A549 (cell line): Measurements from ENCODE around the gene SIRT7. TPM values are rescaled to one million over a fixed set of nuclear protein-coding genes. Genes with fewer than 3 reads are reported as not detected.

Experiments
- ATAC-seq, 2 experiments: fragments of 200-7000 bp in 1 of 2; fragments of >200 bp in 1 of 2; cut with Nextera tagmentation in 1 of 2; cut with Tn5 transposase in 1 of 2; 3 replicates each; pipeline versions ENCODE4 v1.8.0 to v1.9.1; 2018 to 2020; ENCODE audit warnings: mild to moderate bottlenecking in 1 of 2, moderate library complexity in 1 of 2
- CTCF ChIA-PET: fragments of 300-600 bp; sonication (Branson Sonifier 250); formaldehyde crosslinking; extraction: SDS; loops from one replicate; lab custom pipeline; 2021; ENCODE audit warnings: antibody characterized with exemption, inconsistent platforms; lab: Yijun Ruan, JAX
- POLR2A ChIA-PET: fragments of 350-600 bp; formaldehyde crosslinking; extraction: SDS; loops from one replicate; lab custom pipeline; 2021; ENCODE audit warnings: antibody characterized with exemption, inconsistent platforms; lab: Yijun Ruan, JAX
- DNase-seq, 2 experiments: peaks; one replicate each; pipeline versions ENCODE4 v3.0.0 to v3.0.0-alpha.2; 2011 to 2016; ENCODE audit warnings: low read depth in 1 of 2, low spot score in 1 of 2
- FAIRE-seq: peaks from 2 replicates; lab custom pipeline; 2011; peaks lifted over from hg19 to GRCh38; lab: Jason Lieb, UNC
- H3K27ac ChIP-seq, 2 experiments: fragments of >200 bp; sonication (Bioruptor Twin); formaldehyde crosslinking; 3 replicates each; pipeline ENCODE4 v1.5.1; 2016 to 2017
- H3K4me1 ChIP-seq: fragments of >200 bp; sonication (Bioruptor Twin); formaldehyde crosslinking; 3 replicates; pipeline ENCODE4 v1.6.1; 2016
- H3K4me2 ChIP-seq: fragments of >200 bp; sonication (Bioruptor Twin); formaldehyde crosslinking; 3 replicates; pipeline ENCODE4 v1.6.1; 2016
- H3K4me3 ChIP-seq: fragments of >200 bp; sonication (Bioruptor Twin); formaldehyde crosslinking; 3 replicates; pipeline ENCODE4 v1.5.1; 2016
- H3K9me3 ChIP-seq: fragments of >200 bp; sonication (Bioruptor Twin); formaldehyde crosslinking; 3 replicates; pipeline ENCODE4 v1.6.1; 2016
- EHF ChIP-seq: fragments of 250-450 bp; sonication (Bioruptor Pico); IDR thresholded peaks from 2 replicates; pipeline ENCODE4 v1.5.0; 2020; ENCODE audit warnings: mild to moderate bottlenecking
- HDAC2 ChIP-seq: fragments of 200-600 bp; sonication (generic); IDR thresholded peaks from 2 replicates; pipeline ENCODE4 v1.6.1; 2016
- HEYL ChIP-seq: fragments of 250-450 bp; sonication (Bioruptor Pico); IDR thresholded peaks from 2 replicates; pipeline ENCODE4 v1.8.0; 2021; ENCODE audit warnings: mild to moderate bottlenecking, moderate library complexity
- HOXB5 ChIP-seq: fragments of 250-450 bp; sonication (Bioruptor Pico); IDR thresholded peaks from 2 replicates; pipeline ENCODE4 v1.5.0; 2020; ENCODE audit warnings: mild to moderate bottlenecking, moderate library complexity
- JUN ChIP-seq, 2 experiments: fragments of >200 bp; sonication (Bioruptor Twin); formaldehyde crosslinking; IDR thresholded peaks; 2 replicates in 1 of 2; 3 replicates in 1 of 2; pipeline ENCODE4 v1.6.1; 2016 to 2017
- KDM1A ChIP-seq: fragments of 200-600 bp; sonication (generic); IDR thresholded peaks from 2 replicates; pipeline ENCODE4 v1.6.1; 2016; ENCODE audit warnings: low read depth, mild to moderate bottlenecking
- MAZ ChIP-seq: fragments of 150-350 bp; IDR thresholded peaks from 2 replicates; pipeline ENCODE4 v1.6.1; 2014; ENCODE audit warnings: antibody characterized with exemption, low read depth, low read length, borderline replicate concordance
- NFE2L2 ChIP-seq: fragments of 150-350 bp; conservative IDR thresholded peaks from 2 replicates; pipeline ENCODE4 v1.6.1; 2014; ENCODE audit warnings: low read length
- NR3C1 ChIP-seq: fragments of >200 bp; sonication (Bioruptor Twin); formaldehyde crosslinking; IDR thresholded peaks from 3 replicates; pipeline ENCODE4 v1.6.1; 2017
- POLR2A ChIP-seq: IDR thresholded peaks from 2 replicates; pipeline ENCODE4 v1.6.1; 2012; ENCODE audit warnings: mild to moderate bottlenecking, low read length
- POLR2AphosphoS2 ChIP-seq: conservative IDR thresholded peaks from 2 replicates; pipeline ENCODE4 v1.6.1; 2012; ENCODE audit warnings: low read length, improper control_type of control experiment, inconsistent platforms
- SMC3 ChIP-seq: fragments of >200 bp; sonication (Bioruptor Twin); formaldehyde crosslinking; IDR thresholded peaks from 3 replicates; pipeline ENCODE4 v1.6.1; 2018; ENCODE audit warnings: inconsistent platforms
- USF2 ChIP-seq: fragments of 450-650 bp; IDR thresholded peaks from 2 replicates; pipeline ENCODE4 v1.6.1; 2014; ENCODE audit warnings: antibody characterized with exemption
- ZNF302 ChIP-seq: fragments of 250-450 bp; sonication (Bioruptor Pico); IDR thresholded peaks from 2 replicates; pipeline ENCODE4 v1.9.0; 2021; ENCODE audit warnings: inconsistent platforms, mild to moderate bottlenecking, moderate library complexity
- WGBS: methylation state at CpG from one replicate; pipeline ENCODE4 v1.1.6; 2017; ENCODE audit errors: missing lambda C conversion rate; 5-methylcytosine and 5-hydroxymethylcytosine counted together
- polyA plus RNA-seq, 4 experiments: library from polyadenylated mRNA; depleted of rRNA in 3 of 4; stranded (reverse); fragments of >200 nt; fragmentation: RNase III in 1 of 4; extraction: RNeasy Plus Mini Kit Qiagen cat#74134 plus additional on column Dnase treatment in 1 of 4; gene quantifications; 2 replicates in 3 of 4; 3 replicates in 1 of 4; pipeline ENCODE4 v1.2.3, GENCODE V29; 2011 to 2017
- TF ChIP-seq, protein P1 (sequence below): fragments of 250-450 bp; sonication (Bioruptor Pico); IDR thresholded peaks from 2 replicates; pipeline ENCODE4 v1.5.0; 2020; ENCODE audit warnings: low read depth, mild to moderate bottlenecking, moderate library complexity
- TF ChIP-seq, protein P2 (sequence below): IDR thresholded peaks from 2 replicates; pipeline ENCODE4 v1.6.1; 2012
- TF ChIP-seq, protein P3 (sequence below): fragments of >200 bp; sonication (Bioruptor Twin); formaldehyde crosslinking; IDR thresholded peaks from 3 replicates; pipeline ENCODE4 v1.5.1; 2016
- TF ChIP-seq, protein P4 (sequence below): fragments of 150-350 bp; IDR thresholded peaks from 2 replicates; pipeline ENCODE4 v1.6.1; 2014; ENCODE audit warnings: low read depth, mild to moderate bottlenecking, low read length
- TF ChIP-seq, protein P5 (sequence below): IDR thresholded peaks from 2 replicates; pipeline ENCODE4 v1.6.1; 2012; ENCODE audit warnings: low read depth, borderline replicate concordance
- TF ChIP-seq, protein P6 (sequence below): fragments of >200 bp; sonication (Bioruptor Twin); formaldehyde crosslinking; IDR thresholded peaks from 3 replicates; pipeline ENCODE4 v1.6.1; 2016

Gene SIRT7
- polyA plus RNA-seq, 2 of the 4 experiments (the other 2 are of a cell fraction): 9.8 to 35.2 TPM

DNA sequence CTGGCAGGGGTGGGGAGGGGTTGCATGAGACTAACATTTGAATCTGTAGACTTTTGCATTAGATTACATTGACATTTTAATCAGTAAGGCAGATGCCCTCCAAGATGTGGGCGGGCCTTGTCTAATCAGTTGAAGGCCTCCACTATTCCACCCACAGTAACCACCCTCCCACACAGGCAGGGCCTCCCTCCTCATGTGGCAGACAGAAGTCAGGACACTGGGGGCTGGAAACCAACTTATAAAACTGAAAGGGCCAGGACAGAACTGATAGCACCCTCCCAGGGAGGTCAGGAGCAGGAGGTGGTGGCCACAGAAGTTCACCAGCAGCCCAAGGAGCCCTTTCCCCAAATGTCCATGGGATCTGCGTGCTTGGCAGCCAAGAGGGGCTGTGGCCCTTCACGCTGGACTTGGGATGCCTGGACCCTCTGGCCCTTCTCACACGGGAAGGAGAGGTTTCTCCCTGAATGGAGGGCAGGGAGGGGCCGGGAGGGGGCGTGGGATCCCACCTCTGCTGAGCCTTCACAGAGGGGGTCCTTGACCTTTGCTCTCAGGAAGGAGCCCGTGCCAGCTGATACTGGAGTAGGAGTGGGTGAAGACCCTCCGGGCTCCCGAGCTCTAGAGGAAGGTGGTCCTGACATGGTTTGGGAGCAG lies 14.5 kb upstream of the SIRT7 start:
- peak in 1 of 2 experiments; percentile 42; a peak in 2 of 5 replicates for TF ChIP-seq JUN (IDR thresholded peaks at IDR 0.05)
- TF ChIP-seq, protein P1, sequence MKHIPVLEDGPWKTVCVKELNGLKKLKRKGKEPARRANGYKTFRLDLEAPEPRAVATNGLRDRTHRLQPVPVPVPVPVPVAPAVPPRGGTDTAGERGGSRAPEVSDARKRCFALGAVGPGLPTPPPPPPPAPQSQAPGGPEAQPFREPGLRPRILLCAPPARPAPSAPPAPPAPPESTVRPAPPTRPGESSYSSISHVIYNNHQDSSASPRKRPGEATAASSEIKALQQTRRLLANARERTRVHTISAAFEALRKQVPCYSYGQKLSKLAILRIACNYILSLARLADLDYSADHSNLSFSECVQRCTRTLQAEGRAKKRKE (CRISPR knock-in tag): no peak
- TF ChIP-seq, protein P2, sequence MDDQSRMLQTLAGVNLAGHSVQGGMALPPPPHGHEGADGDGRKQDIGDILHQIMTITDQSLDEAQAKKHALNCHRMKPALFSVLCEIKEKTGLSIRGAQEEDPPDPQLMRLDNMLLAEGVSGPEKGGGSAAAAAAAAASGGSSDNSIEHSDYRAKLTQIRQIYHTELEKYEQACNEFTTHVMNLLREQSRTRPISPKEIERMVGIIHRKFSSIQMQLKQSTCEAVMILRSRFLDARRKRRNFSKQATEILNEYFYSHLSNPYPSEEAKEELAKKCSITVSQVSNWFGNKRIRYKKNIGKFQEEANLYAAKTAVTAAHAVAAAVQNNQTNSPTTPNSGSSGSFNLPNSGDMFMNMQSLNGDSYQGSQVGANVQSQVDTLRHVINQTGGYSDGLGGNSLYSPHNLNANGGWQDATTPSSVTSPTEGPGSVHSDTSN: peak; percentile 26; the same call in 1 of the 2 replicates
- no peak for TF ChIP-seq HOXB5 (CRISPR knock-in tag)
- TF ChIP-seq POLR2AphosphoS2: peak; percentile 62; the same call in 1 of the 2 replicates
- TF ChIP-seq HDAC2: no peak
- TF ChIP-seq, protein P3, sequence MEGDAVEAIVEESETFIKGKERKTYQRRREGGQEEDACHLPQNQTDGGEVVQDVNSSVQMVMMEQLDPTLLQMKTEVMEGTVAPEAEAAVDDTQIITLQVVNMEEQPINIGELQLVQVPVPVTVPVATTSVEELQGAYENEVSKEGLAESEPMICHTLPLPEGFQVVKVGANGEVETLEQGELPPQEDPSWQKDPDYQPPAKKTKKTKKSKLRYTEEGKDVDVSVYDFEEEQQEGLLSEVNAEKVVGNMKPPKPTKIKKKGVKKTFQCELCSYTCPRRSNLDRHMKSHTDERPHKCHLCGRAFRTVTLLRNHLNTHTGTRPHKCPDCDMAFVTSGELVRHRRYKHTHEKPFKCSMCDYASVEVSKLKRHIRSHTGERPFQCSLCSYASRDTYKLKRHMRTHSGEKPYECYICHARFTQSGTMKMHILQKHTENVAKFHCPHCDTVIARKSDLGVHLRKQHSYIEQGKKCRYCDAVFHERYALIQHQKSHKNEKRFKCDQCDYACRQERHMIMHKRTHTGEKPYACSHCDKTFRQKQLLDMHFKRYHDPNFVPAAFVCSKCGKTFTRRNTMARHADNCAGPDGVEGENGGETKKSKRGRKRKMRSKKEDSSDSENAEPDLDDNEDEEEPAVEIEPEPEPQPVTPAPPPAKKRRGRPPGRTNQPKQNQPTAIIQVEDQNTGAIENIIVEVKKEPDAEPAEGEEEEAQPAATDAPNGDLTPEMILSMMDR: no peak
- 87% methylated on average over 9 of the region's 9 CpGs for WGBS
- FAIRE-seq (no peak), DNase-seq (no peak), ATAC-seq (no peak)
- no peak overlapping the region for H3K27ac ChIP-seq
- CTCF ChIA-PET: interaction anchor here (1.0 to 12.8 kb wide), 7 partner anchors 28 to 105 kb away, joined by 3 to 99 read pairs (median 4); partner anchors contain the start of genes DCXR and NOTUM
- no peak overlapping the region for H3K4me2 ChIP-seq
- peaks cover 21% of the 10 kb centered on the region for H3K4me1 ChIP-seq
- no peaks in the 10 kb centered on the region for H3K9me3 ChIP-seq
- H3K4me3 ChIP-seq: no peak overlapping the region
- POLR2A ChIA-PET: no interaction called here

DNA sequence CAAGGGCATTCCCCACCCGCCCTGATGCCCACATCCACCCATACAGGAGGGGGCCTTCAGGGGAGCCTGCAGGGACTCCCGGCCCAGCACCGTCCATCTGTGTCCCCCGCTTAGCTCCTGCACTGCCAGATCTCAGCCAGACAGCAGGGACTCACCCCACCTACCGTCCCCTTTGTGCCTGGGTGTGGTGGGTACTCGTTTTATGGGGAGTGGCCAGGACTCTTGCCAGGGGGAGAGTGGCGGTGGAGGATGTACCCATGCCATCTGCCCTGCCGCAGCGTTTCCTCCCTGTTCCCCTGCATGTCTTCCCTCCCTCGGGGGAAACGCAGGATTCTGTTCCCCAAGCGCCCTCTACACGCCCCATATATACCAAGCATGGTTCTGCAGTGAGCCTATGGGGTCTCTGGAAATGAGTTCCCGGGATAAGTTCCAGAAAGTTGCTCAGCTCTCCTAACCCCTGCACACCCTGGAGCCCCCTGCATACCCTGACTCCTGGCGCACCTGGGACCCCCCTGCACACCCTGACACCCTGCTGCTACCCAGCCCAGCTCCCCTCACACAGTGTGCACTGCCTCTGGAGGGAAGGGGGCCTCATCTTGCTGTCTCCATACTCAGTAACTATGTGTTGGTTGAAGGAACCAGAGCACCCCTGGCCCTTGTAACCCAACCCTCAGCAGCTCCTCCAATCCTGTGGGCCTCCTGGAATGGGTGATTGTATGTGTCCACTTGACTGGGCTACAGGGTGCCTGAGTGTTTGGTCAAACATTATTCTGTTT lies 13.8 kb upstream of the SIRT7 start:
- no peak overlapping the region for H3K27ac ChIP-seq
- H3K4me2 ChIP-seq: no peak overlapping the region
- WGBS: 64% methylated on average over 12 of the region's 15 CpGs
- ChIA-PET CTCF (interaction anchor here (0.7 to 12.8 kb wide), 5 partner anchors 13 to 106 kb away, joined by 4 to 99 read pairs (median 5); partner anchors contain the start of genes DCXR and NOTUM), POLR2A (no interaction called here)
- no peak for FAIRE-seq
- TF ChIP-seq ZNF302 (CRISPR knock-in tag): no peak
- TF ChIP-seq, protein P4, sequence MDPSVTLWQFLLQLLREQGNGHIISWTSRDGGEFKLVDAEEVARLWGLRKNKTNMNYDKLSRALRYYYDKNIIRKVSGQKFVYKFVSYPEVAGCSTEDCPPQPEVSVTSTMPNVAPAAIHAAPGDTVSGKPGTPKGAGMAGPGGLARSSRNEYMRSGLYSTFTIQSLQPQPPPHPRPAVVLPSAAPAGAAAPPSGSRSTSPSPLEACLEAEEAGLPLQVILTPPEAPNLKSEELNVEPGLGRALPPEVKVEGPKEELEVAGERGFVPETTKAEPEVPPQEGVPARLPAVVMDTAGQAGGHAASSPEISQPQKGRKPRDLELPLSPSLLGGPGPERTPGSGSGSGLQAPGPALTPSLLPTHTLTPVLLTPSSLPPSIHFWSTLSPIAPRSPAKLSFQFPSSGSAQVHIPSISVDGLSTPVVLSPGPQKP: no peak
- TF ChIP-seq SMC3: no peak
- no peak for TF ChIP-seq KDM1A
- TF ChIP-seq, protein P5, sequence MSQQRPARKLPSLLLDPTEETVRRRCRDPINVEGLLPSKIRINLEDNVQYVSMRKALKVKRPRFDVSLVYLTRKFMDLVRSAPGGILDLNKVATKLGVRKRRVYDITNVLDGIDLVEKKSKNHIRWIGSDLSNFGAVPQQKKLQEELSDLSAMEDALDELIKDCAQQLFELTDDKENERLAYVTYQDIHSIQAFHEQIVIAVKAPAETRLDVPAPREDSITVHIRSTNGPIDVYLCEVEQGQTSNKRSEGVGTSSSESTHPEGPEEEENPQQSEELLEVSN: no peak
- peak in 1 of 2 experiments; percentile 28; a peak in 1 of 5 replicates for TF ChIP-seq JUN (IDR thresholded peaks at IDR 0.05)
- TF ChIP-seq NR3C1: no peak
- no peak for TF ChIP-seq NFE2L2
- TF ChIP-seq MAZ: no peak
- TF ChIP-seq USF2: no peak
- TF ChIP-seq, protein P2: peak; percentile 61; the same call in 1 of the 2 replicates
- TF ChIP-seq, protein P6, sequence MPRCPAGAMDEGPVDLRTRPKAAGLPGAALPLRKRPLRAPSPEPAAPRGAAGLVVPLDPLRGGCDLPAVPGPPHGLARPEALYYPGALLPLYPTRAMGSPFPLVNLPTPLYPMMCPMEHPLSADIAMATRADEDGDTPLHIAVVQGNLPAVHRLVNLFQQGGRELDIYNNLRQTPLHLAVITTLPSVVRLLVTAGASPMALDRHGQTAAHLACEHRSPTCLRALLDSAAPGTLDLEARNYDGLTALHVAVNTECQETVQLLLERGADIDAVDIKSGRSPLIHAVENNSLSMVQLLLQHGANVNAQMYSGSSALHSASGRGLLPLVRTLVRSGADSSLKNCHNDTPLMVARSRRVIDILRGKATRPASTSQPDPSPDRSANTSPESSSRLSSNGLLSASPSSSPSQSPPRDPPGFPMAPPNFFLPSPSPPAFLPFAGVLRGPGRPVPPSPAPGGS: no peak; the same call in 2 of the 3 replicates
- no peak for TF ChIP-seq HEYL (CRISPR knock-in tag)
- TF ChIP-seq, protein P3: no peak
- no peak for TF ChIP-seq EHF (CRISPR knock-in tag)
- TF ChIP-seq POLR2A: 0 out of 2 replicates have a peak, but pooled peaks have one; percentile 8
- no peaks in the 10 kb centered on the region for H3K9me3 ChIP-seq
- DNase-seq: no peak
- no peak overlapping the region for H3K4me3 ChIP-seq
- no peak for ATAC-seq
- H3K4me1 ChIP-seq: peaks cover 21% of the 10 kb centered on the region
